Neural progenitor cell (in vitro differentiated cells): ENCODE measurements around the gene C2orf74. TPM values are rescaled to one million over a fixed set of nuclear protein-coding genes. Genes with fewer than 3 reads are reported as not detected.
A peak's percentile ranks its signal among the peaks of the same experiment; 100 is the strongest.

Source experiments
- DNase-seq: peaks from one replicate; pipeline ENCODE4 v3.0.0-alpha.2; 2016; ENCODE audit warnings: low spot score
- H2AFZ ChIP-seq: fragments of 200-600 bp; sonication (generic); replicated peaks from 2 replicates; pipeline ENCODE4 v1.6.1; 2016; ENCODE audit warnings: antibody characterized with exemption
- H3F3A ChIP-seq: fragments of 200-600 bp; sonication (generic); 2 replicates; pipeline ENCODE4 v1.6.1; 2016; ENCODE audit warnings: antibody characterized with exemption, low read depth
- H3K27ac ChIP-seq: fragments of 200-600 bp; sonication (generic); 2 replicates; pipeline ENCODE4 v1.5.1; 2016; ENCODE audit warnings: mild to moderate bottlenecking
- H3K27me3 ChIP-seq: fragments of 200-600 bp; sonication (generic); 2 replicates; pipeline ENCODE4 v1.6.1; 2016; ENCODE audit warnings: mild to moderate bottlenecking, moderate library complexity
- H3K36me3 ChIP-seq: fragments of 200-600 bp; sonication (generic); 2 replicates; pipeline ENCODE4 v1.5.1; 2016
- H3K4me1 ChIP-seq: fragments of 200-600 bp; sonication (generic); 2 replicates; pipeline ENCODE4 v1.6.1; 2016; ENCODE audit warnings: mixed run types
- H3K4me2 ChIP-seq: fragments of 200-600 bp; sonication (generic); 2 replicates; pipeline ENCODE4 v1.6.1; 2016
- H3K4me3 ChIP-seq: fragments of 200-600 bp; sonication (generic); 2 replicates; pipeline ENCODE4 v1.5.1; 2016
- H3K79me2 ChIP-seq: fragments of 200-600 bp; sonication (generic); 2 replicates; pipeline ENCODE4 v1.6.1; 2016; ENCODE audit warnings: low read depth
- H3K9ac ChIP-seq: fragments of 200-600 bp; sonication (generic); 2 replicates; pipeline ENCODE4 v1.6.1; 2016
- H3K9me3 ChIP-seq: fragments of 200-600 bp; sonication (generic); 2 replicates; pipeline ENCODE4 v1.5.1; 2016; ENCODE audit warnings: low read depth
- H4K20me1 ChIP-seq: fragments of 200-600 bp; sonication (generic); 2 replicates; pipeline ENCODE4 v1.6.1; 2016; ENCODE audit warnings: low read depth
- H3K27ac Mint-ChIP-seq: 3 replicates; pipeline ENCODE4 v1.8.0; 2021; ENCODE audit warnings: mixed read lengths
- H3K27me3 Mint-ChIP-seq: 2 replicates; pipeline ENCODE4 v1.8.0; 2022; ENCODE audit warnings: low read depth, mild to moderate bottlenecking, inconsistent platforms, moderate library complexity, mixed read lengths; ENCODE audit not compliant: insufficient read depth
- H3K36me3 Mint-ChIP-seq: 3 replicates; pipeline ENCODE4 v1.8.0; 2021; ENCODE audit warnings: mixed read lengths
- H3K4me1 Mint-ChIP-seq: 3 replicates; pipeline ENCODE4 v1.8.0; 2021; ENCODE audit warnings: mixed read lengths
- H3K4me3 Mint-ChIP-seq: 3 replicates; pipeline ENCODE4 v1.8.0; 2021; ENCODE audit warnings: mild to moderate bottlenecking, moderate library complexity, mixed read lengths
- H3K9me3 Mint-ChIP-seq: 3 replicates; pipeline ENCODE4 v1.8.0; 2020; ENCODE audit warnings: mixed read lengths
- EZH2 ChIP-seq: fragments of 200-600 bp; sonication (generic); IDR thresholded peaks from 2 replicates; pipeline ENCODE4 v1.6.1; 2017; ENCODE audit warnings: antibody characterized with exemption, mild to moderate bottlenecking, moderate library complexity
- EZH2phosphoT487 ChIP-seq: fragments of 200-600 bp; sonication (generic); IDR thresholded peaks from 2 replicates; pipeline ENCODE4 v1.6.1; 2017; ENCODE audit warnings: antibody characterized with exemption
- total RNA-seq: library from RNA; depleted of rRNA; stranded (reverse); fragments of >200 nt; gene quantifications from 2 replicates; pipeline ENCODE4 v1.2.3, GENCODE V29; 2015; ENCODE audit warnings: low replicate concordance
- TF ChIP-seq, protein P1 (sequence below): fragments of 200-600 bp; sonication (generic); IDR thresholded peaks from 2 replicates; pipeline ENCODE4 v1.5.1; 2017; ENCODE audit warnings: antibody characterized with exemption, mild to moderate bottlenecking

The C2orf74 gene
- total RNA-seq, 1 donor from 2014 or later, result 20.9 TPM

DNA sequence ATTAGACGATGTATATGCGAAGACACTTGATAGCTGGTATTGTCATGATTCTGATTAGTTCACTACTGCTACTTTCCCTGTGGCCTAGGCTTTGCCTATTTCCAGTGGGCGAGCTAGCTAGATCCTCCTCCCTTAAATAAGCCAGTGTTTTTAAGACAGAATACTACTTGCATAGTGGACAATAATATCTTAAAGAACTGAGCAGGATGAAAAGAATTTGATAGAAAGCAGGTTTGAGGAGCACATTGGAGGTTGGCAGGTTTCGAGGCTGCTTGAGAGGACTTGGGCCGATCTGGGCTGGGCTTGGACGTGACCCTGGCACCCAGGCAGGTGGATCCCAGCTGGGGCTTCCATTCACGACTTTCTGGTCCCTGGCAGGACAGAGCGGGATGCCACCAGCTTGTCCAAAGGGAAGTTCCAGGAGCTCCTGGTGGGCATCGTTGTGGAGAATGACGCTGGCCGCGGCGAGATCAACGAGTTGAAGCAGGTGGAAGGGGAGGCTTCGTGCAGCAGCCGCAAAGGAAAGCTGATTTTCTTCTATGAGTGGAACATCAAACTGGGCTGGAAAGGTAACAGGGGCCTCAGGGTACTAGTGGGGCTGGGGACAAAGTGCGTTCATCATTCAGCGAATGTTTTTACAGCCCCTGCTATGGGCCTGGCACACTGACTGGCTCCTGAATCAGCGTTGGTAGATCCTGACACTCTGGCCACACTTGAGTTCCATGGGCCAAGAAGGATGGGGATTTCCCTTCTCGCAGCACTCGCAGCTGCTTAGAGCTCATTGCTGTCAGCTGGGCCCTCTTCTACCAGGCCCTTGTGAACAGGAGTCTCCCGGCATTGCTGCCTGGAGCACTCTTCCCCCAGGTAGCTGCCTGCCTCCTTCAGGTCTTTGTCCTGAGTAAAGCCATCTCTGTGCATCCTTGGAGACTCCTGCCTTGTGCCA lies 16.9 kb downstream of the C2orf74 start:
- H4K20me1 ChIP-seq, result no peaks in the 10 kb centered on the region
- no peak overlapping the region for H3K9ac ChIP-seq
- H3K27ac ChIP-seq, result no peak overlapping the region
- H3K79me2 ChIP-seq, result peaks cover 22% of the 10 kb centered on the region
- H3K27ac Mint-ChIP-seq, result peak overlapping the region; percentile 55
- H2AFZ ChIP-seq, result no peak overlapping the region
- H3F3A ChIP-seq, result peaks cover 5% of the 10 kb centered on the region
- H3K4me3 Mint-ChIP-seq, result peak overlapping the region; percentile 85
- peaks cover 43% of the 10 kb centered on the region for H3K36me3 Mint-ChIP-seq
- H3K9me3 Mint-ChIP-seq, result no peaks in the 10 kb centered on the region
- H3K9me3 ChIP-seq, result no peaks in the 10 kb centered on the region
- H3K4me3 ChIP-seq, result peak overlapping the region; percentile 63
- no peak for TF ChIP-seq EZH2
- TF ChIP-seq, protein P1, sequence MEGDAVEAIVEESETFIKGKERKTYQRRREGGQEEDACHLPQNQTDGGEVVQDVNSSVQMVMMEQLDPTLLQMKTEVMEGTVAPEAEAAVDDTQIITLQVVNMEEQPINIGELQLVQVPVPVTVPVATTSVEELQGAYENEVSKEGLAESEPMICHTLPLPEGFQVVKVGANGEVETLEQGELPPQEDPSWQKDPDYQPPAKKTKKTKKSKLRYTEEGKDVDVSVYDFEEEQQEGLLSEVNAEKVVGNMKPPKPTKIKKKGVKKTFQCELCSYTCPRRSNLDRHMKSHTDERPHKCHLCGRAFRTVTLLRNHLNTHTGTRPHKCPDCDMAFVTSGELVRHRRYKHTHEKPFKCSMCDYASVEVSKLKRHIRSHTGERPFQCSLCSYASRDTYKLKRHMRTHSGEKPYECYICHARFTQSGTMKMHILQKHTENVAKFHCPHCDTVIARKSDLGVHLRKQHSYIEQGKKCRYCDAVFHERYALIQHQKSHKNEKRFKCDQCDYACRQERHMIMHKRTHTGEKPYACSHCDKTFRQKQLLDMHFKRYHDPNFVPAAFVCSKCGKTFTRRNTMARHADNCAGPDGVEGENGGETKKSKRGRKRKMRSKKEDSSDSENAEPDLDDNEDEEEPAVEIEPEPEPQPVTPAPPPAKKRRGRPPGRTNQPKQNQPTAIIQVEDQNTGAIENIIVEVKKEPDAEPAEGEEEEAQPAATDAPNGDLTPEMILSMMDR, result no peak
- TF ChIP-seq EZH2phosphoT487, result no peak
- peaks cover 15% of the 10 kb centered on the region for H3K4me1 ChIP-seq
- peaks cover 5% of the 10 kb centered on the region for H3K36me3 ChIP-seq
- H3K27me3 ChIP-seq, result peaks cover 18% of the 10 kb centered on the region
- peaks cover 7% of the 10 kb centered on the region for H3K27me3 Mint-ChIP-seq
- H3K4me2 ChIP-seq, result peak overlapping the region; percentile 81
- no peak for DNase-seq
- H3K4me1 Mint-ChIP-seq, result peaks cover 41% of the 10 kb centered on the region

DNA sequence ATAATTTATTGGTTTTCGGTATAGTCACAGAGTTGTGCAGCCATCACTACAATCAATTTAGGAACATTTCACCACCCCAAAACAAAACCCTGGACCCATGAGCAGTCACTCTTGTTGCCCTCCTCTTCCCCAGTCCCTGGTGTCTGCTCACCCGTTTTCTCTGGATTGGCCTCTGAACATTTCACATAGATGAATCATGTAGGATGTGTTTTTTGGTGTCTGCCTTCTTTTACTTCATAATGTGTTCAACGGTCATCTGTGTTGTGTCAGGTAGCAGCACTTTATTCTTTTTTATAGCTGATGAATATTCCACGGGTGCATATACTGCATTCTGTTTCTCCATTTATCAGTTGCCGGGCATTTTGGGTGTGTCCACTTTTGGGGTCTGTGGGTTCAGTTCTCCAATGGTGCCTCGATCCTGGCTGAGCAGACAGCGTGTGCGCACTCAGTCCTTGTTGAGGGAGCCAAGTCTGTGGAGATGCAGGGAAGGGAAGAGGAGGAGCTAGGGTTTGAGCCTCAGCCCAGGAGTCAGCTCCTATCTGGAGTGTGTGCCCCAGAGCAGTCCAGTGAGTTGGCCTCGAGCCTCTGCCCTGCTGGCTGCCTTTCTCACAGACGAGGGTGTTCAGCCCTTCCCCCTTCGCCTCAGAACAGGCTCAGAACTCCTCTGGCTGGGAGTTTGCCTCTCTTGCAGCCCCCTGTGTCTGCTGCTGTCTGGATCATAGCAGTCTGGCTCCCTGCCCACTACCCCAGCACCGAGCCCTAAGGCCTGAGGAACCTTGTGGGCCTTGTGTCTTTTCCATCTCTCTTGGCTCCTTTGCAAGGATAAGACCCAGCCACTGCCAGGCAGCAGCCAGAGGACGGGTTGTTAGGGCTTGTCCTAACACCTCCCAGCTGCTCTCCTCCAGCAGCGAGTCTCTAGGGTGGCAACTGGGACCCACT lies 18.0 kb downstream of the C2orf74 start:
- Histone ChIP-seq H2AFZ (no peak overlapping the region), H3K27ac (no peak overlapping the region)
- peaks cover 41% of the 10 kb centered on the region for H3K4me1 Mint-ChIP-seq

DNA sequence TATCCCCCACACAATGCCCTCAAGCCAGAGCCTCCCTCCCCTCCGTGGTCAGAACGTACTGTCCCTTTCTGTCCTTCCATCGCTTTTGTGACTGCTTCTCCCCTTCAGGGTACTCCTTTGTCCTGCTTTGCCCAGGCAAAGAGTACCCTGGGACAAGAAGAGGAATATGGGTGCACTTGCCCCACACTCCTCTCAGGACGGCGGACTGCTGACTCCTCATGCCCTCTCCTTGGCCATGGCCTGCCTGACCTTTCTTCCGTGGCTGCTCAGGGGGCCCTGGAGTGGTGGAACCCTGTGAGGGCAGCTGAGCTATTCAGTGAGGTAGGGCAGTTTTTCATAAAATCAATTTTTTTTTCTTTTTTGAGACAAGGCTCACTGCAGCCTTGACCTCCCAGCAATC lies 18.7 kb downstream of the C2orf74 start:
- peaks cover 7% of the 10 kb centered on the region for H3K27me3 Mint-ChIP-seq
- TF ChIP-seq EZH2phosphoT487, result no peak
- TF ChIP-seq EZH2, result no peak
- TF ChIP-seq, protein P1, result no peak
- DNase-seq, result no peak
- no peak overlapping the region for H3K4me3 ChIP-seq
- H3K9ac ChIP-seq, result no peak overlapping the region
- H3K27me3 ChIP-seq, result peaks cover 11% of the 10 kb centered on the region
- no peak overlapping the region for H3K27ac Mint-ChIP-seq
- no peak overlapping the region for H2AFZ ChIP-seq
- H3K36me3 Mint-ChIP-seq, result peaks cover 56% of the 10 kb centered on the region
- H3K4me1 Mint-ChIP-seq, result peaks cover 44% of the 10 kb centered on the region
- no peak overlapping the region for H3K4me2 ChIP-seq
- H3K36me3 ChIP-seq, result peaks cover 11% of the 10 kb centered on the region
- no peak overlapping the region for H3K27ac ChIP-seq
- no peaks in the 10 kb centered on the region for H3K9me3 Mint-ChIP-seq
- peaks cover 22% of the 10 kb centered on the region for H3K79me2 ChIP-seq
- peaks cover 15% of the 10 kb centered on the region for H3K4me1 ChIP-seq
- no peak overlapping the region for H3K4me3 Mint-ChIP-seq
- H4K20me1 ChIP-seq, result no peaks in the 10 kb centered on the region
- H3K9me3 ChIP-seq, result no peaks in the 10 kb centered on the region
- H3F3A ChIP-seq, result peaks cover 13% of the 10 kb centered on the region

More for the DNA sequence above, 18.0 kb downstream of the C2orf74 start:
- Histone ChIP-seq H3K4me3 (no peak overlapping the region), H3K9me3 (no peaks in the 10 kb centered on the region), H4K20me1 (no peaks in the 10 kb centered on the region), H3F3A (peaks cover 13% of the 10 kb centered on the region), H3K9ac (no peak overlapping the region), H3K4me2 (peak overlapping the region; percentile 81), H3K36me3 (peaks cover 6% of the 10 kb centered on the region), H3K4me1 (peaks cover 15% of the 10 kb centered on the region), H3K27me3 (peaks cover 18% of the 10 kb centered on the region), H3K79me2 (peaks cover 22% of the 10 kb centered on the region)
- Mint-ChIP-seq H3K36me3 (peaks cover 50% of the 10 kb centered on the region), H3K27me3 (peaks cover 11% of the 10 kb centered on the region), H3K4me3 (peak overlapping the region; percentile 85), H3K27ac (no peak overlapping the region), H3K9me3 (no peaks in the 10 kb centered on the region)
- DNase-seq, result no peak
- TF ChIP-seq EZH2phosphoT487, result no peak
- TF ChIP-seq EZH2, result no peak
- TF ChIP-seq, protein P1, result no peak
